ENCODE results near the gene GRIK4.

DNA sequence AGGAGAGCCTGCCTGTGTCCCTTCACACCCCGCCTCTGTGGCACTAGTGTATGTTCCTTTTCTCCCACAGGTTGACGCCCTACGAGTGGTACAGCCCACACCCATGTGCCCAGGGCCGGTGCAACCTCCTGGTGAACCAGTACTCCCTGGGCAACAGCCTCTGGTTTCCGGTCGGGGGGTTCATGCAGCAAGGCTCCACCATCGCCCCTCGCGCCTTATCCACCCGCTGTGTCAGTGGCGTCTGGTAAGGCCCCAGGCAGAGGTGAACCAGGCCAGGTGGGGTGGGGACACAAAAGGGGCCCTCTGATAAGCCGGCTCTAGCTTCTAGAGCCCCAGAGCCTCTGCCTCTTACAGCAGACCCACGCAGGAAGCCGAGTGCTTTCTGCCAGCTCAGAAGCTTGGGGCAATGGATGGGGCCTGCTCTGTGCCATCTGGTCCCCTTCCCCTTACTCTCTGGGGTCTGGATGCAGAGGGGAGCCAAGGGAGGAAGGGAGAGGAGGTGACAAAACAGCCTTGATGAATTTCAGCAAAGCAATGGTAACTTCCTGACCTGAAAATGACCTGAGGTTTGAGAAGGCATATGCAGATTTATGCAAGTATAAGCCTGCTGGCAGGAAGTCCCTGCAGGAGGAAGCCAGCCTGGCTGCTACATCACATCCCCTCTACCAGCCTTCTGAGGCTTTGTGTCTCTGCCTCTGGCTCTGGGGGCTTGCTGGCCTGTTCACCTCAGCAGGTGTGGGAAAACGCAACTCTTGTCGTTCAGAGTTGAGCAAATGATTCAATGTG lies 445.4 kb downstream of the GRIK4 start:
- TF ChIP-seq EZH2 (IDR thresholded peaks at IDR 0.05; ENCODE audit: low read length, unreplicated experiment), result no peak
- TF ChIP-seq, protein P1, sequence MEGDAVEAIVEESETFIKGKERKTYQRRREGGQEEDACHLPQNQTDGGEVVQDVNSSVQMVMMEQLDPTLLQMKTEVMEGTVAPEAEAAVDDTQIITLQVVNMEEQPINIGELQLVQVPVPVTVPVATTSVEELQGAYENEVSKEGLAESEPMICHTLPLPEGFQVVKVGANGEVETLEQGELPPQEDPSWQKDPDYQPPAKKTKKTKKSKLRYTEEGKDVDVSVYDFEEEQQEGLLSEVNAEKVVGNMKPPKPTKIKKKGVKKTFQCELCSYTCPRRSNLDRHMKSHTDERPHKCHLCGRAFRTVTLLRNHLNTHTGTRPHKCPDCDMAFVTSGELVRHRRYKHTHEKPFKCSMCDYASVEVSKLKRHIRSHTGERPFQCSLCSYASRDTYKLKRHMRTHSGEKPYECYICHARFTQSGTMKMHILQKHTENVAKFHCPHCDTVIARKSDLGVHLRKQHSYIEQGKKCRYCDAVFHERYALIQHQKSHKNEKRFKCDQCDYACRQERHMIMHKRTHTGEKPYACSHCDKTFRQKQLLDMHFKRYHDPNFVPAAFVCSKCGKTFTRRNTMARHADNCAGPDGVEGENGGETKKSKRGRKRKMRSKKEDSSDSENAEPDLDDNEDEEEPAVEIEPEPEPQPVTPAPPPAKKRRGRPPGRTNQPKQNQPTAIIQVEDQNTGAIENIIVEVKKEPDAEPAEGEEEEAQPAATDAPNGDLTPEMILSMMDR (conservative IDR thresholded peaks at IDR 0.05; ENCODE audit: low read depth, low read length), result no peak

Measured in PC-3 (cell line).